ENCODE measurements around the gene RHBDF2.
A peak's percentile ranks its signal among the peaks of the same experiment; 100 is the strongest.

Gene RHBDF2

DNA sequence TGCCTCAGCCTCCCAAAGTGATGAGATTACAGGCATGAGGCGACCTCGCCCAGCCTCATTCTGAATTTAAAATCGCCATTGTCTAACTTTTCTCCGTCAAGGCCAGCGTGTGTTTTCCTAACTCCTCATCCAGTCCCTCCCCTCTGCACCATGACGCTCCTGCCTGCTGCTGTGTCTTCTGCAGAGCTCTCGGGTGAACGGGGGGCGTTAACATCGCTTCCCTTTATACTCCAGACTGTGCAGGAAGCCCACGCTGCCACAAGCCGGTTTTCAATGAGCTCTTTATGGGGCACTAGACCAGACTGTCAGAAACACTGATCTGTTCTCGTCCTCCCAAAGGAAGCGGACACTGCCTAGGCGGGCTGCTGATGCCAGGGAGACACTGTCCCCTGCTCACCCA is 20.6 kb downstream of the RHBDF2 start:
- DNase-seq (ENCODE audit: low spot score), result peak; percentile 68

DNA sequence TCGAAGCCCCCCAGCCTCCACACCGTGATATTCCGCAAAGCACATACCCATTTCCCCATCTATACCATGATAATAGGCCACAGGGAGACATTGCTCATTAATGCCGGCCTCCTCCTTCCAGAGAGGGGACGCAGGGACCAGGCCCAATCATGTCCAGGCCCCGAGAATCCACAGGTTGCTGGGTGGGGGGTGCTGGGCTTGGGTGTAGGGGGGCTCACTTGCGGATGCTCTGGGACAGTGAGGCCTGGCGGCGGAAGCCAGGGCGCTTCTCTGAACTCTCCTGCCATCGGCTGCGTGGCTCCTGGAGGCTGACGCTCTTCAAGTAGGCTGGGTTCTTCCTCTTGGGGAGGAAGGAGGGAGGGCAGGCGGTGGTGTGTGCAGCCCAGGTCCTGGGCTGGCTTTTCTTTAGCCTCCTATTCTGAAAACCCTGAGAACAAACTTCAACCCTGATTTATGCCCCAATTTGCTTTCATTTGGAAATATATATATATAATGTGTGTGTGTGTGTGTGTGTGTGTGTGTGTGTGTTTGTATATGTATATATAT is 21.6 kb downstream of the RHBDF2 start:
- DNase-seq (ENCODE audit: low spot score), result no peak

DNA sequence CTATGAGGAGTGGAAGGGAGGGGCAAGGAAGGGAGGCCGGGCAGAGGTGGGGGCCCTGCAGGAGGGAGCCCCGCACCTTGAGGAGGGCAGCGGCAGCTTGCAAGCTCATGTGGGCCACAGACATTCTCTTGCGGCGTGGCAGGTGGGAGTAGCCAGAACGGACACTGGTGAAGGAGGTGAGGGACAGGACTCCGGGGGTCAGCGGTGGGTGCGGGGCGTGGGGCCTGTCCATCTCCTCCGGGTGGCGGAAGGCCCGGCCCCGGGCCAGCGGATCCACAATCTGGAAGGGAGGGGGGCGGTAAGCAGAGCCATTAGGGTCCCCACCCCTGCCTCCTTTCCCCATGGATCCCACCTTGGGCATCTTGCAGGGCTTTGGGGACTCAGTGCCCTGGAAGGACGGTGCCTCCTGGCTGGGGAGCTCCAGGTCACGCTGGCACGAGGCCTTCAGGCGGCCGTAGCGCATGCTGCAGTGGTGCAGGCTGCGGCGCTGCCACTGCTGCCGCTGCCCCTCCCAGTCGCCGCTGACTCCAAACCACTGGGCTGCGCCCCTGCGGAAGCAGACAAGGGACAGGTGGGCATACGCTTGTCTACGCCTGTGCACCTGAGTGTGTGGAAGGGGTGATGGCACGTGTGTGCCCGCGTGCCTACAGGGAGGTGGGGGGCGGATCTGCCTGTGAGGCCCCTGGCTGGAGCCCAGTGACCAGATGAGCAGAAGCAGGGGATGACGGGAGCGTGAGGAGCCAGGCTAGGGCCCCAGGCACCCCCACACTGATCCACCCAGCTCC is 22.3 kb downstream of the RHBDF2 start:
- DNase-seq (ENCODE audit: low spot score), result no peak

DNA sequence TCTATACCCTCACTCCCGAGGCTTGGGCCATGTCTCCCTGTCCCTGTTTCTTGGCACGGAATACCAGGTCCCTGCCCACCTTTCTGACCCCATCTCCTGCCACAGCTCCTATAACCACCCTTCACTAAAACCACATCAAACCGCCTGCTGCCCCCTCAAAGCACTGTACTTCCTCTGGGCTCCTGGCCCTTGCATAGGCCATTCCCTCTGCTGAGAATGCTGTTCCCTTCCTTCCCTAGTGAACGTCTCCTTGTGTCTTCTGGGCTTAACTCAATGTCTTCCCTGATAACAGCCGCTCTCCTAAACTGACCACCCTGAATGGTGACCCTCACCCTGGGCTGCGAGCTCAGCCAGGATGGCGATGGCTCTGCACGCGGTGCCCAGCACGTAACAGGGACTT is 23.1 kb downstream of the RHBDF2 start:
- DNase-seq (ENCODE audit: low spot score), result no peak

DNA sequence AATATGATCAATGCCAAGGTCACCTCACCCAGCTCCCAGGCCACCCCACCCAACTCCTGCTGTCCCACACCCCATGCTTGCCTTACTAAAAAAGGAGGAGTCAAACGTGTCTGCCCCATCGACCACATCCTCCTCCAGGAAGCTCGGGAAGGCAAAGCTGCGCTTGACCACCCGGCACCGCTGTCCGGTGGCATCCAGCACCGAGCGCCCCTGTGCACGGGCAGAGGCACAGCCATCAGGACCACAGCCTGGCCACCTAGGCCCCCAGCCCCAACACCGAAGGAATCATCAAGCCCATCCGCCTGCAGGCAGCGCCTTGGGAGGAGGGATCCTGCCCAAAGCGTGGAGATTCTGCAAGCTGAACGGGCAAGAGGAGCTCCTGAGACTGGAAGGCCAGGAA is 23.6 kb downstream of the RHBDF2 start:
- DNase-seq (ENCODE audit: low spot score), result no peak

DNA sequence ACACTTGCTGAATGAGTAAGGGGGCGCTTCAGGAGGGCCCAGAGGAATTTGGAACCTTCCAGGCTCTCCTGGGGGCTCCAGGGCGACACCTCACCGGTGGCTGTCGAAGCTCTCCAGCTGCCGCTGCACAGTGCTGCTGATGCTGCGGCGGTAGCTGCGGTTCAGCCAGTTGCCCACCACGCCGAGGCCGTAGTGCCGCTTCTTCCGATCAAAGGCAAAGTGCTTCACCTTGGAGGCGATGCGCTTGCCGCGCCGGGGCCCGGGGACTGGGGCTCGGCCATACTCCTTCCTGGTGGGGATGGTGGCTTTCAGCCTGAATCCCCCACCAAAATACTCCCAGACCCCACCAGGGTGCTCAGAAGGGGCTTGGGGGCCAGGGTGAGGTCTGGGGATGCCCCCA is 24.5 kb downstream of the RHBDF2 start:
- no peak for DNase-seq (ENCODE audit: low spot score)

DNA sequence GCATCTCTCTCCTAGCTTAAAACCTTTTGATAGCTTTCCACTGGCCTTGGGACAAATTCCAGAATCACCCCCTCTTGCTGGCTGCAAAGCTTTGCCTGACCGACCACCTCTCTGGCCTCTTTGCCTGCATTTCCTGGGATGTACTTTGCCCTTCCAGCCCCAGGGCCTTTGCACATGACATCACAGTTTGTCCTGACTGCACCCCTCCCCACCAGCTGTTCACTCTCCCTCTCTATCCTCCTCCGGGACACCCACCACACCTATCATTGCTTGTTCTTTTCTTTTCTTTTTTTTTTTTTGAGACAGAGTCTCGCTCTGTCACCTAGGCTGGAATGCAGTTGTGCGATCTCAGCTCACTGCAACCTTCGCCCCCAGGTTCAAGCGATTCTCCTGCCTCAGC is 25.9 kb downstream of the RHBDF2 start:
- no peak for DNase-seq (ENCODE audit: low spot score)

DNA sequence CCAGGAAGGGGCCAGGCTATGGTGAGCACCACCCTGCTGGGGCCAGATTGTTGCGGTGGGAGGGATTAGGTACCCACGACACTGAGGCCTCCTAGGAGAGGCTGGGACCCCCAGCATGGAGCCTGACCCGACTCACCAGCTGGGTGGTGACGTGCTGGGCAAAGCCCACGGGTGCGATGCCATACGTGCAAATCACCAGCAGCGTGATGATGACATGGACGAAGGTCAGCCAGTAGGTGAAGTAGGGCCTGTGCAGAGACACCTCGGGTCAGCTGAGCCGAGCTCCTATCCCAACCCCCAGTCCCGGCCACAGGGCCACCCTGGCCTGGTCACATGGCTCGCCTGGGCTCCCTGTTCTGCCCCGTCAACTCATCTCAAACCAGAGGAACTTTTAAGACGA is 26.3 kb downstream of the RHBDF2 start:
- no peak for DNase-seq (ENCODE audit: low spot score)

DNA sequence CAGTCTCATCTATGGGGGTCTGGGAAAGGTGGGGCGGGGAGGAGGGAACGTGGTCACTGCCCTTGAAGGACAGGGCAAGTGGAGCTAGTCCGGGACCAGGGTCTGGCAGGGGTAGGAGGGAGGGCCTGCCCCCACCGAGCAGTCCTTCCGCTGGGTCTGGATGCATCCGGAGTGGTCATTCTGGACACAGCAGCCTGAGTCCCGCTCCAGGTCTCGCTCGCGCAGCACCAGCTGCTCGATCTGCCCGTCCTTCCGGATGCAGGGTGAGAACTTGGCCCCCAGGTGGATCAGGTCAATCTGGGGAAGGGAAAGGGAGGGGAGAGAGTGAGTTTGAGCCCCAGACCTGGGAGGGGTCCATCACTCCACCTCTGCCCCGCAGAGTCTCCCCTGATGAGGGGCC is 27.0 kb downstream of the RHBDF2 start:
- DNase-seq (ENCODE audit: low spot score), result no peak

DNA sequence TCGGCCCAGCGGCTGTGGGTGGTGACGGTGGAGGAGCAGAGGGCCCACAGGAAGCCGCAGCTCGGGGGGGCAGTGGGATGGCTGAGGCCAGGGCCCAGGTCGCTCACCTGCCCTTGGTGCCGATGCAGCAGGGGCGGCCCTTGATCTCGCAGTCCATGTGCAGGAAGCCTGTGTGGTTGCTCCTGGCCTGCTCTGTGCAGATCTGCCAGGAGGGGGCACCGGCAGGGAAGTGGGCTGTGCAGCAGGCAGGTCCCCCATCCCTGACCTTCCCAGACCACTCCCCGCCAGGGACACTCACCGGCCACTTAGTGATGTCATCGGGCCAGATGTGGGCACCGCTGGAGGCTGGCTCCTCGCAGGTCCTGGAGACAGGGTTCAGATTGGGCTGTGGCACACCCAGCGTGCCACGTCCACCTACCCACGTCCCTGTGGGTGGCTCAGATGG is 27.7 kb downstream of the RHBDF2 start:
- no peak for DNase-seq (ENCODE audit: low spot score)

DNA sequence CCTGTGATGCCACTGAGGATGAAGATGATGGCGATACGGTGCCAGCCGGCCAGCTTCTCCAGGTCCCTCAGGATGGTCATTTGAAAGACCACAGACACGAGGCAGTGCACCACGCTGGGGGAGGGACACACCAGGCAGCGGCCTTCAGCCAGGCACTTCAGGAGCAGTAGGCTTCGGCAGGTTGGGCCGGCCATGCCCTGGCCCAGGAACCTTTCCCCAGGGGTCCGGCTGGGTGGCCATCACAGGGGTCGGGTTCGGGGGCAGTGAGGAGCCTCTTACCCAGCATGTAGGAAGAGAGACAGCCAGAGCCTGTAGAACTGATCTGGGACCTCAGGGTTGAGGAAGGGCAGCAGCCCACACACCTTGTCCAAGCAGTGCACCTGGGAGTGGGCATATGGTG is 28.5 kb downstream of the RHBDF2 start:
- DNase-seq (ENCODE audit: low spot score), result no peak

DNA sequence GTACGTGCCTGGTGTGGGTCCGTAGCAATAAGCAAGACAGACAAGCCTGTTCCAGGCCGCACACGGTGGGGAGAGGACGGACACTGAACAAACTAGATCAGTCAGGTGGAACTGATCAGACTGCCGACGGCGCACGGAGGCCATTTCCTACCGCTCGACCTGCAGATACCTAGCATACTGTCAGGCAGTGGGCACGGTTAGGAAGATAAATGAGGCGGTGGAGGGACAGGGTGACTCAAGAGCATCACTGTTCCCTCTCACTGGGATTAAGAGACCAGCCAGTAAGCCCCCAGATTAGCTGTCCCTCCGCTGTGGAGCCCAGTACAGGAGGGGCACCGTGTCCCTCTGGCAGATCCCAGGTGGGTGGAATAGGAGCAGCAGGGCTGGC is 29.0 kb downstream of the RHBDF2 start:
- no peak for DNase-seq (ENCODE audit: low spot score)

DNA sequence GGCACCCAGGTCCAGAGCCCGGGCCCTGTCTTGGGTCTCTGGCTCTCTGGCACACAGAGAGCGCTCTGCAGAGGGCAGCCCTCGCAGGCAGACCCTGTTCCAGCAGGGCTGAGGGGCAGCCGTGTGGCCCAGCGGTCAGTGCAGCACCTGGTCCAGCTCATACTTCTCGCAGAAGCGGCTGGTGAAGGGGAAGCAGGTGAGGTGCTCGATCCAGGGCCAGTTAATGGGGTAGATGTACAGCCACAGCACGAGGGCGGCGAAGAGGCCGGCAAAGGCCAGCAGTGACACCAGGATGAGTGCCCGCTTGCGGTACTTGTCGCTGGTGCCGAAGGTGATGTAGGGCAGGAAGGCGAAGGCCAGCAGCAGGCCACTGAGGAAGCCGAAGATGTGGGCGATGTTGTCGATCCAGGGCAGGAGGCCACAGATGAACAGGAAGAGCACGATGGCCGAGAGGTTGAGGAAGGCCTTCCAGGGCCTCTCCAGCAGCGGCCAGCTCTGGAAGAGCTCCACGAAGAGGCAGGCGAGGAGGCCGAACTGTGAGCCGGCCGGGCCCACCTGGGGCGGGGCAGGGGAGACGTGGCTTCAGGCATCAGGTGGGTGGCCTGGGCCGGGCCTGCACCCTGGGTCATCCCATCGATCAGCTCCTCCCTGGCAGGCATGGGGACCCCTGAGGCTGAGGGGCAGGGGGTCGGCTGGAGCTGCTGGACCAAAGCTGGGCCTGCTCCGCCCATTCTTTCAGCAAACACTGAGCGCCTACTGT is 29.5 kb downstream of the RHBDF2 start:
- DNase-seq (ENCODE audit: low spot score), result no peak

DNA sequence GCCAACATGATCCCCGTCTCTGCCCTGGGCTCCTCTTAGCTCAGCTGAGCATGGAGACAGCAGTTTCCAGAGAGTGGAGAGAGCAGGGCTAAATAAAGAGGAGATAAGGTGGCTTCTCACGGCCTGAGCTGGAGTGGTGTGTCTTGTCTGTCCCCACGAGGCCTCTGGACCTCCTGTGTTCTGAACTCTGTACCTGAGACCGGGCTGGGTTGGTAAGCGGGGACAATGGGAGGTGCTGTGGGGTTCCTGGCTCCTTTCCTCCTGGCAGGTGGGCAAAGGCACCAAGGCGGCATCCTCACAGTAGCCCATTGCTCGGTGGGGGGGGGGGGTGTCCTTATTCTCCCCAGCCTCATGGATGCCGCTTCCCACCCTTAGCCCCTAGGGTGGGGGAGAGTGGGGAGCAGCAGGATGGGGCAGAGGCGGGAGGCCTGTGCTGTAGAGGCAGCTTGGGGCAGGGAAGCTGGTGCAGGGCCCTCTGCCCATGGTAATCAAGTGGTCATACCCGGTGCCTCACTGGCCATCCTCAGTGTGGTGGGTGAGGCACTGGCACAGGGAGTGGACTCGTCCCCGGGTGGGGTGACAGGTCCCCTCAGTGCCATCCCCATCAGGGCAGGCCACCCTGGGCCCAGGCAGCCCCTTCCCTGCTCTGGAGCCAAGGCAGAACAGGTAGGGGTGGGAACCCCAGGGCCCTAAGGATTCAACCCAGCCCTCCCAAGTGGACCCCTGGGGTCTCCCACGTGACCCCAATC is 31.1 kb downstream of the RHBDF2 start:
- no peak for DNase-seq (ENCODE audit: low spot score)

DNA sequence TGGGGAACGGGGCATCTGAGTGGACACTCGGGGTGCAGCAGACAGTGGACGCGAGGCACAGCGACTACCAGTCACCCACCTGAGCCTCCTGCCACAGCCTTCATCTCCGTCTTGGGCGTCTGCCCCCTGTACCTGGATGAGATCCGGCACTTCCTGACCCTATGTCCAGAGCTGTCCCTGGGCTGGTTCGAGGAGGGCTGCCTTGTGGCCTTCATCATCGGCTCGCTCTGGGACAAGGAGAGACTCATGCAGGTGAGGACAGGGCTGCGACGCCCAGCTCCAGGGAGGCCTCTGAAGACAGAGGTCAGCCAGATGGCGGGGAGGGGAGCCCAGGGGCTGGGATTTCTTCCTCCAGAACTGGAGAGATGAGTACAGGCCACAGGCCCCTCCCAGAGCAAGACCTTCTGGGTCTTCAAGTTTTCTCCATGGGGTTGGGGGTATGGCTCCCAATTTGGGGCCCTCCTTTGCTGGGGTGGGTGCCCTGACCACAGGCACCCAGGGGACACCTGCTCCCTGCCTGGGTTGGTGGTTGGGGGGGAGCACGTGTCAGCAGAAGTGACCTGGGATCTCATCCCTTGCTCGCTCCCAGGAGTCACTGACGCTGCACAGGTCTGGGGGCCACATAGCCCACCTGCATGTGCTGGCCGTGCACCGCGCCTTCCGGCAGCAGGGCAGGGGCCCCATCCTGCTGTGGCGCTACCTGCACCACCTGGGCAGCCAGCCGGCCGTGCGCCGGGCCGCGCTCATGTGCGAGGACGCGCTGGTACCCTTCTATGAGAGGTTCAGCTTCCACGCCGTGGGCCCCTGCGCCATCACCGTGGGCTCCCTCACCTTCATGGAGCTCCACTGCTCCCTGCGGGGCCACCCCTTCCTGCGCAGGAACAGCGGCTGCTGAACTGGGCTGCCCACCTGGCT is 31.9 kb downstream of the RHBDF2 start:
- DNase-seq (ENCODE audit: low spot score), result no peak

DNA sequence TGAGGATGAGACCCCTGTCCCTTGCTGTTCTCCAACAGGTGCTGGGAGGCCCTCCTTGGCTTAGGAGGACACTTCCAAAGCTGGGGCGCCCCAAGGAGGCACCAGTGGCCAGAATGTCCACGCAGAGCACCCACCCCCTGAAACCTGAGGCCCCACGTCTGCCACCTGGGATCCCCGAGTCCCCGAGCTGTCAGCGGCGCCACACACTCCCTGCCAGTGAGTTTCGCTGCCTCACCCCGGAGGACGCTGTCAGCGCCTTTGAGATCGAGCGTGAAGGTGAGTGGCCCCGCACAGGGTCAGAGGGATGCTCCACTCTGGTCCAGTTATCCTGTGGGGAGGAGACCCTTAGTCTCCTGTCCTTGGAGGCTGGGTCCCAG is 32.6 kb downstream of the RHBDF2 start:
- DNase-seq (ENCODE audit: low spot score), result no peak

DNA sequence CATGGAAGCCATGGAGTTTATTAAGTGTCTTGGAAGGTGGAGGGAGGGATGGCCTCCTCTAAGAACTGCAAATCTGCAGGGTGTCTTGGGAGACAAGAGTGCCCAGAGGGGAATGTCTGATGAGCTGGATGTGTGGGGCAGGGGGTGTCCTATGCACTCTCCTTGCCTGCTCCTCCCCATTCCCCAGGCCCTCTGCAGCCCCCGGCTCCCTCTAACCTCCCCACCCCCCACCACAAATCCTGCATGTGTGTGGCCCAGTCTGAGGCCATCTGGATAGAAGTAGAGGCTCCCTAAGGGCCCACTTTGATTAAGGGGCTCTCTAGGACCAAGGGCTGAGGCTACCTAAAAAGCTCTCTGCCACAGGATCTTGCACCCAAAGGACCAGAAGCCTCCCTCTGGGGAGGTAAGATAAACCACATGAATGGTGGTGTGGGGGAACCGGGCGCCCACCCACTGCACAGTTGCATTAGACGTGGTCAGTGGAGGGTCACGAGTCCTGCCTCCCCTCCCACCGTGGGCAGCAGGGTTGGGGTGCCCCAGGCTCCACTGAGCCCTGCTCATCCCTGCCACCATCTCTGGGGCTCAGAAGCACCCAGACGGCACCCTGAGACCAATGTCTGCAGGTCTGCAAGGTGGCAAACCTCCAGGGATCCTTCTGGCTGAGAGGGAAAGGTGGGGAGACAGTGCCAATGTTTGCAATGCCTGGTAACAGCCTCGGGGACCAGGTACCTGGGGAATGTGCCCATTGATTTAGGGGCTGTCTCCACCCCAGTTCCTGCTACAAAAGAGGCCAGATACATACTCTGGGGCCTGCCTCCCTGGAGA is 33.2 kb downstream of the RHBDF2 start:
- no peak for DNase-seq (ENCODE audit: low spot score)

DNA sequence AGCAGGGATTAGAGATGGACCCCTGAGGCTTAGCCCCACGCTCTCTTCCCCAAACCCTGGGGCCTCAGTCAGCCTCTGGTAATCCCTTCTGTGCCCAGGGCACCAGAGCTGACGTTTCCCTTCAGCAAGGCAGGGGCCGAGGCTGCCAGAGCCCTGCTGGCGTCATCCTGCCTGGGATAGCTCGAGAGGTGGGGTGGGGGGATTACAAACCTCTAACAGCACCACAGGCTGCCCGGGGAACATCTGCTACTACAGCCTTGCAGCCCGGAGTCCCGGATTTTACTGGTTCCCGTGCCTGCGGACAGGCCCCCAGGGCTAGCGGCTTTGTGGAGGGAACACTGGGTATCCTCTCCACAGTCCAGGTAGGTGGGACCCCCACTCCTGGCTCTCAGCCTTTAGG is 33.9 kb downstream of the RHBDF2 start, which contains the start of gene AANAT:
Gene AANAT (plus strand): TSS at position 238 of the 400 bp plus-strand sequence. CDS start 1,144 bp downstream, outside the sequence.
- no peak for DNase-seq (ENCODE audit: low spot score)

DNA sequence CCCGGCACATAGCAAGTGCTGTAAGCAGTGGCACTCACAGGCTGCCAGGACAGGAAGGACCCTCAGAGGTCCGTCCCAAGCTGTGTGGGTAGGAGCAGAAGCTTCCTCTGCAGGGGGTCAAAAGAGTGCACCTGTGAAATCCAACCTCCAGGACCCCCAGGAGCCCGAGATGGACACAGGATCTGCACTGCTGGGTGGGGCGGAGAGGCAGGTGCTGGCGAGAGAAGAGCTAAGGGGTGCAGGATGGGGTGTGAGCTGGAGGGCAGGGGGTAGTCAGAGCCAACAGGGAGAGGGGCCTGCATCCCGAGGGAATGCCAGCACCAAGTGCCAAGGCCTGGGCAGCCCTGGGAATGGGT is 34.5 kb downstream of the RHBDF2 start:
- no peak for DNase-seq (ENCODE audit: low spot score)

All from SK-N-DZ (cell line).